IMR-90 (cell line): ENCODE results near the gene PSMD12. TPM values are rescaled to one million over a fixed set of nuclear protein-coding genes. Genes with fewer than 3 reads are reported as not detected.

Experiments
- ATAC-seq: fragments of 200-7000 bp; cut with Tn5 transposase; 2 replicates; pipeline ENCODE4 v1.9.1; 2020; ENCODE audit warnings: low read depth, mild to moderate bottlenecking, moderate library complexity
- BruUV-seq: library from RNA; stranded (reverse); fragments of 400-500 nt; replicated peaks from 2 replicates; lab custom pipeline; 2021; lab: Mats Ljungman, UMichigan
- CTCF ChIA-PET: fragments of 300-600 bp; formaldehyde crosslinking; extraction: SDS; loops from one replicate; lab custom pipeline; 2021; ENCODE audit warnings: antibody characterized with exemption; lab: Yijun Ruan, JAX
- POLR2A ChIA-PET: fragments of 300-600 bp; sonication (Branson Sonifier 250); formaldehyde crosslinking; loops from one replicate; lab custom pipeline; 2022; ENCODE audit warnings: antibody characterized with exemption; ENCODE audit not compliant: unreplicated experiment; lab: Charles Lee
- DNase-seq: peaks from one replicate; pipeline ENCODE4 v3.0.0; 2013
- H2AFZ ChIP-seq: replicated peaks from 2 replicates; pipeline ENCODE3; 2013; ENCODE audit warnings: low read length, mild to moderate bottlenecking; ENCODE audit not compliant: poor library complexity
- H2AK5ac ChIP-seq: 2 replicates; pipeline ENCODE4 v1.6.1; 2013; ENCODE audit warnings: low read depth, low read length, inconsistent platforms
- H2AK9ac ChIP-seq: replicated peaks from 2 replicates; pipeline ENCODE3; 2013; ENCODE audit warnings: mild to moderate bottlenecking, low read depth, low read length, moderate library complexity; ENCODE audit not compliant: poor library complexity
- H2BK120ac ChIP-seq: 2 replicates; pipeline ENCODE4 v1.6.1; 2013; ENCODE audit warnings: low read depth, low read length, inconsistent platforms
- H2BK15ac ChIP-seq: 3 replicates; pipeline ENCODE4 v1.6.1; 2013; ENCODE audit warnings: low read depth, low read length, inconsistent platforms
- H2BK20ac ChIP-seq: 2 replicates; pipeline ENCODE4 v1.6.1; 2013; ENCODE audit warnings: low read depth, mild to moderate bottlenecking, inconsistent platforms, low read length, moderate library complexity
- H2BK5ac ChIP-seq: 2 replicates; pipeline ENCODE4 v1.6.1; 2013; ENCODE audit warnings: mild to moderate bottlenecking, low read depth, low read length, inconsistent platforms; ENCODE audit not compliant: poor library complexity, severe bottlenecking
- H3K14ac ChIP-seq: replicated peaks from 2 replicates; pipeline ENCODE4 v1.6.1; 2013; ENCODE audit warnings: low read depth, low read length, inconsistent platforms
- H3K18ac ChIP-seq: 2 replicates; pipeline ENCODE4 v1.6.1; 2013; ENCODE audit warnings: low read depth, low read length, control low read depth
- H3K23ac ChIP-seq: 2 replicates; pipeline ENCODE4 v1.6.1; 2013; ENCODE audit warnings: low read depth, low read length, inconsistent platforms
- H3K27ac ChIP-seq: 2 replicates; pipeline ENCODE4 v1.5.1; 2013; ENCODE audit warnings: mild to moderate bottlenecking, control low read depth, low read length; ENCODE audit not compliant: insufficient read depth
- H3K27me3 ChIP-seq: 2 replicates; pipeline ENCODE4 v1.6.1; 2013; ENCODE audit warnings: low read length; ENCODE audit not compliant: control insufficient read depth, insufficient read depth
- H3K36me3 ChIP-seq: 2 replicates; pipeline ENCODE4 v1.6.1; 2013; ENCODE audit warnings: low read length, mixed read lengths; ENCODE audit not compliant: control insufficient read depth, insufficient read depth
- H3K4ac ChIP-seq: 2 replicates; pipeline ENCODE4 v1.6.1; 2013; ENCODE audit warnings: low read depth, low read length, inconsistent platforms
- H3K4me1 ChIP-seq: 2 replicates; pipeline ENCODE4 v1.6.1; 2013; ENCODE audit warnings: low read length, mixed read lengths; ENCODE audit not compliant: control insufficient read depth, insufficient read depth
- H3K4me2 ChIP-seq: 2 replicates; pipeline ENCODE4 v1.6.1; 2013; ENCODE audit warnings: low read depth, mild to moderate bottlenecking, control low read depth, low read length, moderate library complexity
- H3K4me3 ChIP-seq: 2 replicates; pipeline ENCODE4 v1.5.1; 2013; ENCODE audit warnings: low read depth, mild to moderate bottlenecking, control low read depth, low read length, moderate library complexity; ENCODE audit not compliant: insufficient read depth
- H3K56ac ChIP-seq: 2 replicates; pipeline ENCODE4 v1.6.1; 2013; ENCODE audit warnings: low read length, inconsistent platforms; ENCODE audit not compliant: insufficient read depth; ENCODE audit errors: extremely low read depth
- H3K79me1 ChIP-seq, 2 experiments: 2 replicates each; pipeline ENCODE4 v1.6.1; 2013; ENCODE audit warnings: low read length in 2 of 2, inconsistent platforms in 1 of 2, low read depth in 1 of 2
- H3K9ac ChIP-seq: 2 replicates; pipeline ENCODE4 v1.6.1; 2013; ENCODE audit warnings: low read depth, low read length, control low read depth
- H3K9me1 ChIP-seq: 2 replicates; pipeline ENCODE4 v1.6.1; 2013; ENCODE audit warnings: low read length, inconsistent platforms; ENCODE audit not compliant: insufficient read depth
- H3K9me3 ChIP-seq: 2 replicates; pipeline ENCODE4 v1.6.1; 2013; ENCODE audit warnings: low read length; ENCODE audit not compliant: control insufficient read depth, insufficient read depth
- H4K20me1 ChIP-seq: 2 replicates; pipeline ENCODE4 v1.6.1; 2013; ENCODE audit warnings: low read length, inconsistent platforms; ENCODE audit not compliant: insufficient read depth
- H4K5ac ChIP-seq: 2 replicates; pipeline ENCODE4 v1.6.1; 2013; ENCODE audit warnings: mild to moderate bottlenecking, low read depth, low read length, control low read depth
- H4K8ac ChIP-seq, 2 experiments: 2 replicates each; pipeline ENCODE4 v1.6.1; 2013; ENCODE audit warnings: low read depth in 2 of 2, low read length in 2 of 2, control low read depth in 1 of 2, inconsistent platforms in 1 of 2
- H4K91ac ChIP-seq: 2 replicates; pipeline ENCODE4 v1.6.1; 2013; ENCODE audit warnings: low read depth, low read length, inconsistent platforms; ENCODE audit not compliant: insufficient read depth
- BHLHE40 ChIP-seq: fragments of 150-350 bp; IDR thresholded peaks from 2 replicates; pipeline ENCODE4 v1.6.1; 2016; ENCODE audit warnings: mild to moderate bottlenecking, low read depth, low read length
- CEBPB ChIP-seq: IDR thresholded peaks from 2 replicates; pipeline ENCODE4 v1.6.1; 2012; ENCODE audit warnings: low read depth, low read length, improper control_type of control experiment
- CHD1 ChIP-seq: IDR thresholded peaks from 2 replicates; pipeline ENCODE4 v1.6.1; 2012; ENCODE audit warnings: low read depth, low read length, improper control_type of control experiment
- CTCF ChIP-seq: conservative IDR thresholded peaks from 2 replicates; pipeline ENCODE4 v1.5.1; 2012; ENCODE audit warnings: mild to moderate bottlenecking, low read depth, low read length, improper control_type of control experiment
- ELK1 ChIP-seq: fragments of 150-350 bp; IDR thresholded peaks from 2 replicates; pipeline ENCODE4 v1.6.1; 2016; ENCODE audit warnings: low read depth, mild to moderate bottlenecking, low read length, moderate library complexity, borderline replicate concordance
- FOS ChIP-seq: fragments of 150-350 bp; IDR thresholded peaks from 2 replicates; pipeline ENCODE4 v1.6.1; 2016; ENCODE audit warnings: low read depth, low read length
- MAFK ChIP-seq: IDR thresholded peaks from 2 replicates; pipeline ENCODE4 v1.6.1; 2012; ENCODE audit warnings: low read depth, low read length, improper control_type of control experiment
- MAZ ChIP-seq: IDR thresholded peaks from 2 replicates; pipeline ENCODE4 v1.6.1; 2012; ENCODE audit warnings: low read depth, mild to moderate bottlenecking, low read length, improper control_type of control experiment, moderate library complexity, borderline replicate concordance
- MXI1 ChIP-seq: IDR thresholded peaks from 2 replicates; pipeline ENCODE4 v1.6.1; 2012; ENCODE audit warnings: low read depth, mild to moderate bottlenecking, low read length, moderate library complexity, borderline replicate concordance
- NFE2L2 ChIP-seq: fragments of 150-350 bp; IDR thresholded peaks from 2 replicates; pipeline ENCODE4 v1.6.1; 2016; ENCODE audit warnings: low read depth, mild to moderate bottlenecking, low read length
- POLR2A ChIP-seq: IDR thresholded peaks from 2 replicates; pipeline ENCODE4 v1.6.1; 2012; ENCODE audit warnings: mild to moderate bottlenecking, low read depth, low read length
- RAD21 ChIP-seq: IDR thresholded peaks from 2 replicates; pipeline ENCODE4 v1.6.1; 2012; ENCODE audit warnings: low read length, improper control_type of control experiment
- RCOR1 ChIP-seq: IDR thresholded peaks from 2 replicates; pipeline ENCODE4 v1.6.1; 2012; ENCODE audit warnings: mild to moderate bottlenecking, low read length, improper control_type of control experiment; ENCODE audit not compliant: insufficient replicate concordance
- RFX5 ChIP-seq: IDR thresholded peaks from 2 replicates; pipeline ENCODE4 v1.8.0; 2012; ENCODE audit warnings: low read depth, mild to moderate bottlenecking, low read length, moderate library complexity
- SMC3 ChIP-seq: fragments of 150-350 bp; IDR thresholded peaks from 2 replicates; pipeline ENCODE4 v1.6.1; 2016; ENCODE audit warnings: low read depth, mild to moderate bottlenecking, antibody characterized with exemption, low read length, moderate library complexity
- USF2 ChIP-seq: fragments of 150-350 bp; IDR thresholded peaks from 2 replicates; pipeline ENCODE4 v1.6.1; 2017; ENCODE audit warnings: mild to moderate bottlenecking, antibody characterized with exemption, low read length, low read depth
- WGBS, 2 experiments: methylation state at CpG; one replicate each; pipeline versions ENCODE4 v1.1.5 to v1.1.7; 2013; ENCODE audit warnings: missing lambda C conversion rate in 2 of 2; ENCODE audit not compliant: insufficient read length in 1 of 2; ENCODE audit errors: extremely low coverage in 2 of 2; 5-methylcytosine and 5-hydroxymethylcytosine counted together
- dilution Hi-C: fragments of 300-500 bp; cut with HindIII; formaldehyde crosslinking; loops from one replicate; pipeline ENCODE4 v1.14.3; 2018; ENCODE audit warnings: low sequenced_read_pairs; ENCODE audit not compliant: unreplicated experiment
- in situ Hi-C: fragments of 300-500 bp; cut with MboI; formaldehyde crosslinking; loops from 3 replicates; pipeline ENCODE4 v1.14.3; 2019; ENCODE audit warnings: low sequenced_read_pairs, inconsistent platforms, mixed read lengths
- intact Hi-C: fragments of 100-400 bp; cut with micrococcal nuclease; formaldehyde crosslinking; loops from 2 replicates; pipeline ENCODE4 v1.10.0; 2022
- polyA plus RNA-seq, 3 experiments: library from polyadenylated mRNA; depleted of rRNA; stranded (reverse); fragments of >200 nt; gene quantifications; 2 replicates each; pipeline ENCODE4 v1.2.3, GENCODE V29; 2012; ENCODE audit warnings: low replicate concordance in 1 of 3
- total RNA-seq: library from RNA; depleted of rRNA; stranded (reverse); fragments of >200 nt; gene quantifications from 2 replicates; pipeline ENCODE4 v1.2.3, GENCODE V29; 2012

Gene PSMD12
- total and polyA plus RNA-seq, 2 of the 4 experiments (the other 2 are of a cell fraction) = 17.9 to 39.7 TPM

GRCh38 chr17:67388986-67389385 lies 22.6 kb upstream of the PSMD12 start:
- Histone ChIP-seq H3K9me3 (no peaks in the 10 kb centered on the region), H3K56ac (no peak overlapping the region), H2BK20ac (no peak overlapping the region), H4K8ac (no peak overlapping the region; a peak in 1 of 4 replicates), H4K5ac (no peak overlapping the region), H2BK15ac (no peak overlapping the region), H3K14ac (no peak overlapping the region), H3K27me3 (no peaks in the 10 kb centered on the region), H2BK120ac (peak overlapping the region; percentile 13; the same call in 1 of the 2 replicates), H3K23ac (no peak overlapping the region), H3K9me1 (peaks cover 9% of the 10 kb centered on the region), H3K4ac (peak overlapping the region; percentile 9; the same call in 1 of the 2 replicates), H3K27ac (no peak overlapping the region), H3K79me1 (peaks cover 10 to 41% of the 10 kb centered on the region in 2 experiments), H3K18ac (no peak overlapping the region), H2AK9ac (no peak overlapping the region), H4K91ac (no peak overlapping the region), H4K20me1 (peaks cover 10% of the 10 kb centered on the region; the same call in 1 of the 2 replicates), H3K9ac (no peak overlapping the region), H2AFZ (no peak overlapping the region), H3K4me1 (peaks cover 7% of the 10 kb centered on the region), H2BK5ac (no peak overlapping the region), H3K4me2 (no peak overlapping the region), H2AK5ac (peak overlapping the region; percentile 27; the same call in 1 of the 2 replicates), H3K36me3 (no peaks in the 10 kb centered on the region), H3K4me3 (no peak overlapping the region)
- no peak for DNase-seq
- in situ Hi-C loops (loop anchor here (5.0 to 10.0 kb wide), 2 partner anchors 73 to 216 kb away; no protein-coding TSS in a partner anchor), dilution Hi-C loops (no loop called here), intact Hi-C loops (no loop called here)
- TF ChIP-seq MXI1 (no peak), CEBPB (no peak), CTCF (no peak), RFX5 (no peak), MAFK (no peak), BHLHE40 (no peak), CHD1 (no peak), POLR2A (no peak), FOS (no peak), RAD21 (no peak), ELK1 (no peak), MAZ (no peak), RCOR1 (no peak), NFE2L2 (no peak), USF2 (no peak), SMC3 (no peak)
- WGBS, 2 experiments = 90% methylated on average over 3 of the region's 4 CpGs; no CpG with 5 or more reads in 1 of the 2 experiments
- CTCF ChIA-PET = interaction anchor here (1.2 to 1.5 kb wide), 2 partner anchors 10 to 87 kb away, joined by 4 to 5 read pairs; no protein-coding TSS in a partner anchor
- ATAC-seq = no peak
- BruUV-seq = no TSS peak
- POLR2A ChIA-PET = no interaction called here
